GM21423 (cell line): ENCODE data around the gene DPPA3.
"Not testable (repeated sequence)": the region's sequence is repeated elsewhere in the genome, so short reads cannot be mapped to it uniquely, and the experiment has no call there.

ENCODE experiments used
- ATAC-seq: cut with Tn5 transposase; IDR thresholded peaks from one replicate; pipeline ENCODE4 v1.9.1; 2021; ENCODE audit warnings: mild to moderate bottlenecking, moderate library complexity; ENCODE audit not compliant: unreplicated experiment

The DPPA3 gene

GRCh38 chr12:7711133-7711532 lies at the start of gene DPPA3:
DPPA3 (plus strand) TSS chr12:7711433; CDS start chr12:7711571, 138 bp downstream.
- no peak for ATAC-seq

GRCh38 chr12:7661741-7662140 lies 49.5 kb upstream of the DPPA3 start:
- no peak for ATAC-seq

GRCh38 chr12:7666595-7666994 lies 44.6 kb upstream of the DPPA3 start:
- no peak for ATAC-seq

- ATAC-seq, result no peak
Observed at GRCh38 chr12:7667125-7667524, 44.1 kb upstream of the DPPA3 start.

GRCh38 chr12:7668171-7668570 lies 43.1 kb upstream of the DPPA3 start:
- no peak for ATAC-seq

GRCh38 chr12:7675455-7675854 lies 35.8 kb upstream of the DPPA3 start:
- ATAC-seq, result not testable (repeated sequence)

- ATAC-seq, result not testable (repeated sequence)
Observed at GRCh38 chr12:7677432-7677888, 33.8 kb upstream of the DPPA3 start.

GRCh38 chr12:7678744-7679143 lies 32.5 kb upstream of the DPPA3 start:
- no peak for ATAC-seq

- ATAC-seq, result no peak
Observed at GRCh38 chr12:7679251-7680045, 31.8 kb upstream of the DPPA3 start.

- ATAC-seq, result no peak
Observed at GRCh38 chr12:7681535-7681934, 29.7 kb upstream of the DPPA3 start.

- ATAC-seq, result no peak
Observed at GRCh38 chr12:7693793-7694192, 17.4 kb upstream of the DPPA3 start.

GRCh38 chr12:7694556-7695236 lies 16.5 kb upstream of the DPPA3 start:
- no peak for ATAC-seq

GRCh38 chr12:7695237-7695560 lies 16.0 kb upstream of the DPPA3 start:
- no peak for ATAC-seq

- ATAC-seq, result no peak
Observed at GRCh38 chr12:7695566-7696197, 15.6 kb upstream of the DPPA3 start, which contains the start of gene GDF3. GDF3 (minus strand) TSS chr12:7695775; CDS start chr12:7695728, 47 bp downstream.

GRCh38 chr12:7705846-7706245 lies 5.4 kb upstream of the DPPA3 start:
- no peak for ATAC-seq

- no peak for ATAC-seq
Observed at GRCh38 chr12:7709969-7710675, 1.1 kb upstream of the DPPA3 start.

GRCh38 chr12:7712841-7713442 lies 1.7 kb downstream of the DPPA3 start:
- no peak for ATAC-seq

GRCh38 chr12:7716381-7716780 lies 5.1 kb downstream of the DPPA3 start:
- no peak for ATAC-seq

- no peak for ATAC-seq
Observed at GRCh38 chr12:7719946-7720730, 8.9 kb downstream of the DPPA3 start.

GRCh38 chr12:7723926-7724325 lies 12.7 kb downstream of the DPPA3 start:
- no peak for ATAC-seq
